IPS-15b (cell line): ENCODE data around the gene HCN1.

Experiments used
- H3K27me3 ChIP-seq: one replicate; pipeline ENCODE4 v1.6.1; 2013; ENCODE audit warnings: low read length; ENCODE audit not compliant: control insufficient read depth, insufficient read depth
- H3K36me3 ChIP-seq: one replicate; pipeline ENCODE4 v1.6.1; 2013; ENCODE audit warnings: low read length; ENCODE audit not compliant: control insufficient read depth, insufficient read depth
- H3K4me1 ChIP-seq: one replicate; pipeline ENCODE4 v1.6.1; 2013; ENCODE audit warnings: mild to moderate bottlenecking, low read length; ENCODE audit not compliant: control insufficient read depth, insufficient read depth
- H3K4me3 ChIP-seq: one replicate; pipeline ENCODE4 v1.5.1; 2013; ENCODE audit warnings: low read depth, low read length
- H3K9ac ChIP-seq: one replicate; pipeline ENCODE4 v1.6.1; 2013; ENCODE audit warnings: low read depth, mild to moderate bottlenecking, low read length
- H3K9me3 ChIP-seq: one replicate; pipeline ENCODE4 v1.6.1; 2013; ENCODE audit warnings: mild to moderate bottlenecking, low read length; ENCODE audit not compliant: control insufficient read depth, insufficient read depth

HCN1 gene

DNA sequence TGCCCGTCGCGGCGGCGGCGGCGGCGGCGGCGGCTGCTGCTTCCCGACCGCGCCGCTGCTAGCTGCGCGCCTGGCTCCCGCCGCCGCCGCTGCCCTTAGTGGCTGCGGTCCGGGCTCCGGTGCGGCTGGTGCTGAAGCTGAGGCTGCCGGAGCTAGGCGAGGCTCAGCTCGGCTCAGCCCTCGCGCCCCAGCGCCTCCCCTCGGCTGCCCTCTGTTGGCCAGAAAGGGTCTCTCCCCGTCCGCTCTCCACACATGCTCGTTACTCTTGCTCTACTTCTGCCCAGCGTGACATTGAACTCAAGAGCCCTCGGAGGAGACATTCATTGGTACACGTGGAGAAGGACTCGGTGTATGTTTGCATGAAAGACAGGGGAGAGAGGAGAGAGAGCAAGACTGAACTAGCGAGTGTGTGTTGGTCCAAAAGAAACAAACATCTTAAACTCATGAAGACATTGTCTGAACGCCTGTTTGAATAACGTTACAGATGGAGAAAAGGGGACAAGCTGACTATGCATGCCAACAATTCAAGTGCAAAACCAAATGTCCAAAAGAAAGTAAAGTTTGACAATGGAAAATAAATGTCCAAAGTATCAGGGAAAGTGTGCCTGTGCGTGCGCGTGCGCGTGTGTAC lies at the start of gene HCN1:
TSS of gene HCN1 (minus strand) at position 175 of the 631 bp plus-strand sequence.
- Histone ChIP-seq H3K4me3 (peak within 1 kb of the TSS; percentile 54), H3K9ac (no peak within 1 kb of the TSS)

DNA sequence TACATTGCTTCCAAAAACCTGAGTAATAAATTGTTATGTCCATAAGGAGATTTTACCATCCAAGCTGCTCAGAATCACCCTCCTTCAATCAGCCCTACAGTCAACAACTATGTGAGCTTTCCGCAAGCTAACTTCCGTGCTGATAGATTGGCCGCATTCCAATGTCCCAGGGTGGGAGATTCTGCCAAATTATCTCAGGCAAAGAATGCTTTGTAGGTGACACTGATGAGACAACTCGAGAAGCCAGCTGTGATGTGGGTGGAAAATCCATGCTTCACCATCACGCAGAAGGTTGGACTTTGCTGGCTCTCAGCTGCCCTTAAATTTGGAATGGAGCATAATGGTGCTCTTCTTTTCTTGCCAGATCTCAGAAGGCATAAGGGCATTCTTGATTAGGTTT lies 44.9 kb upstream of the HCN1 start:
- no peaks in the 10 kb centered on the region for H3K9me3 ChIP-seq

More for the DNA sequence above, at the start of gene HCN1:
- H3K4me1 ChIP-seq, result peaks cover 2% of the 10 kb centered on the region
- no peaks in the 10 kb centered on the region for H3K9me3 ChIP-seq
- H3K27me3 ChIP-seq, result peaks cover 13% of the 10 kb centered on the region
- H3K36me3 ChIP-seq, result no peaks in the 10 kb centered on the region

DNA sequence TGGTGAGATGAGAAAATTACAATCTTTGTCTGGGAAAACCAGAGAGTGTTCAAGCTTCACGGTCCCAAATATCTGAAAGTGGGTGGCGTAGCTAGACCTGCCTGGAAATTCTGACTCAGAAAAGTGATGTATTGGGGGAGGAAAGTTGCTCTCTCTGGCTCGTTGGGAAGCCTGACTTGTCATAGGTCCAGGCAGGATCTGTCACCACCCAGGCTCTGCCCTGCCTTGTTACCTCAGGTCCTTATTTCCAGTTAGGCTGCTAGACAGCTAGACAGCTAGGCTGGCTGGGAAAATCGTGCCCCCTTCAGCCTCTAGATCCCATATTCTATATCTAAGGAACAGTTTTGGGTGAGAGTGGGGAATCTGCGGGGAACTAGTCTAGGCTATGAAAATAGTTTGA lies 41.0 kb upstream of the HCN1 start:
- Histone ChIP-seq H3K36me3 (no peaks in the 10 kb centered on the region), H3K4me3 (no peak overlapping the region), H3K9ac (no peak overlapping the region), H3K9me3 (no peaks in the 10 kb centered on the region), H3K4me1 (no peaks in the 10 kb centered on the region), H3K27me3 (no peaks in the 10 kb centered on the region)

More for the DNA sequence above, 44.9 kb upstream of the HCN1 start:
- Histone ChIP-seq H3K27me3 (no peaks in the 10 kb centered on the region), H3K9ac (no peak overlapping the region), H3K4me3 (no peak overlapping the region), H3K36me3 (no peaks in the 10 kb centered on the region), H3K4me1 (no peaks in the 10 kb centered on the region)

DNA sequence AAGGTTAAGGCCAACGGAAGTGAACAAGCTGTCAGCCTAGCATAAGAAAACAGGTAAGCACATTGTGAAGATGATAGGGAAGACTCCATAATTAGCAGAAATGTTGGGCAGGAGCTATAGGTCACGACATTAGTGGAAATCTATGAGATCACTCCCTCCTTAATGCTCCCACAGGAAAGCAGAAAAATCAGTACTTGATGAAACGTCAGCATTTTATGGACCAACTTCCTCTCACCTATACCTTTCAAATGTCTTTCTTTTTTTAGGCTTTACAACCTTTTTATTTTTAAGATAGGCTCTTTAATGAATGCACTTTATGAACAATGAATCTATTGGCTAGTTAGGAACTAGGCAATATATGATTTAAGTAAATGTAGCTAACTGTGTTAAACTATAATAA lies 29.4 kb upstream of the HCN1 start:
- Histone ChIP-seq H3K4me1 (no peaks in the 10 kb centered on the region), H3K36me3 (no peaks in the 10 kb centered on the region), H3K9ac (no peak overlapping the region), H3K27me3 (no peaks in the 10 kb centered on the region), H3K9me3 (no peaks in the 10 kb centered on the region), H3K4me3 (no peak overlapping the region)

DNA sequence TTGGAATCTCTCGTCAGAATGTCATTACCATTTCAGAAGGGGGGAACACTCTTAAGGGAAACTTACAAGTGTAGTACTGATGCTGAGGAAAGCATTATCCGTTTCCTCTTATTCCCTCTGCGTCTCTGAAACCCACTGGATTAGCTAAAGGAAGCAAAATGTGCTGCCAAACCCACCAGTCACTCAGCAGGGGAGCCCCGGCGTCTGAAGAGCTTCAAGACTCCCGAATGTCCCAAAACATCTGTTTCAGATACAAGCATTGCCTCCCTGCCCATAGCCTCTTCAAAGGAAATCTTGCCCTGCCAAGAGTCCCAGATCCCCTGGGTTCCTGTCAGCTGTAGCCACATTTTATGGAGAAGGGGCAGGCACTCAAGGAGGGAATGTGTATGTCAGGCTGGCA lies 1.0 kb upstream of the HCN1 start:
- H3K36me3 ChIP-seq, result no peaks in the 10 kb centered on the region
- no peak overlapping the region for H3K4me3 ChIP-seq
- H3K9ac ChIP-seq, result no peak overlapping the region
- H3K27me3 ChIP-seq, result peaks cover 13% of the 10 kb centered on the region
- peaks cover 2% of the 10 kb centered on the region for H3K4me1 ChIP-seq
- no peaks in the 10 kb centered on the region for H3K9me3 ChIP-seq

DNA sequence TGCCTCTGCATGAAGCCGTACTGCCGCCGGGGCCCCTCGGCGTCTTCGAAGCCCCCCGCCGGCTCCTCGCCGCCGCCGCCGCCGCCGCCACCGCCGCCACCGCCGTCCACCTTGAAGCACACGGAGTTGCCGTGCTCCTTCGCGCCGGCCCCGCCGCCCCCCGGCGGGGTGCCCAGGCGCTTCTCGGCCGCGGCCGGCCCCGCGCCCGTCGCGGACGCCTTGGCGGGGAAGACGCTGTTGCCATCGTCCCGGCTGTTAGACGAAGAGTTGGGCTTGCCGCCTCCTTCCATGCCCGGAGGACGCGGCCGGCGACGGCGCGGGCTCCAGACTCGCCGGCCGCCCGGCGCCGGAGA lies 400 bp downstream of the HCN1 start:
- H3K36me3 ChIP-seq, result no peaks in the 10 kb centered on the region
- peak overlapping the region; percentile 37 for H3K4me3 ChIP-seq

DNA sequence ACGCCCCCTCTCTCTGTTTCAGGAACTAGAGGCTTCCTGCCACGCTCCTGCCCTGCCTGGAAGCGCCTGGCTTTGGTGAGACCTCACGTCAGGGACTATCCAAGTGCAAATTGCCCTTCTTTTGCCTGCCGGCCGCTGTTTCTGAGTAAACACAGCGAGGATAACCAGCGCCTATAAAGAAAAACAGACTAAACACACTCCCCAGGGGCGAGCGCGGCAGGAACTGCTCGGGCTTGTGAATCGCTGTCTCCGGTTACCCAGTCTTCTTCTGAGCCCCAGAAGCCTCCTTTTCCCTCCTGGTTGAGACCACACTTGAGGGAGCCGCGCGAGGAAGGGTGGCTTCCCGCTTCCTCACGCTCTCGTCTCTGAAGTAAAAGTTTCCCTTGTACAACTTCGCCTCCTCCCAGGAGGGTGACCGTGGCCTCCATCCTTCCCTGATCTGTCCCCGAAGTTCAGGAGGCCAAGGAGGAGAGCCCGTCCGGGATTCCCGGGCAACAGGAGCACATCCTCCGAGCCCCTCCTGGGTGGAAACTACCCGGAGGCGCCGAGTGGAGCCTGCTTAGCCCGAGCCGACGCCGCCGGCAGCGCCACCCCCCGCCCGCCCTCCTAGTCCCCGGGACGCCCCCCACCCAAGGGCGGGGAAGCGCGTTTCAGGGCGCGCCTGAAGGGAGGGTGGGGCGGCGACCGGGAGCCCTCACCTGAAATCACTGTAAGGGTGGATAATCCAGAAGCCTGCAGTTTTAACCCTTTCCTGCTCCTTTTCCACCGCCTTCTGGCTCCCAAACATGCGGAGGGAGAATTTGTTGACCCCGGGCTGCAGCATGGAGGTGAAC lies 993 bp downstream of the HCN1 start:
- peak overlapping the region; percentile 54 for H3K4me3 ChIP-seq
- no peaks in the 10 kb centered on the region for H3K36me3 ChIP-seq
- H3K9ac ChIP-seq, result no peak overlapping the region
- H3K4me1 ChIP-seq, result peaks cover 2% of the 10 kb centered on the region
- no peaks in the 10 kb centered on the region for H3K9me3 ChIP-seq
- peaks cover 13% of the 10 kb centered on the region for H3K27me3 ChIP-seq

More for the DNA sequence above, 400 bp downstream of the HCN1 start:
- Histone ChIP-seq H3K27me3 (peaks cover 13% of the 10 kb centered on the region), H3K4me1 (peaks cover 2% of the 10 kb centered on the region), H3K9me3 (no peaks in the 10 kb centered on the region), H3K9ac (no peak overlapping the region)

DNA sequence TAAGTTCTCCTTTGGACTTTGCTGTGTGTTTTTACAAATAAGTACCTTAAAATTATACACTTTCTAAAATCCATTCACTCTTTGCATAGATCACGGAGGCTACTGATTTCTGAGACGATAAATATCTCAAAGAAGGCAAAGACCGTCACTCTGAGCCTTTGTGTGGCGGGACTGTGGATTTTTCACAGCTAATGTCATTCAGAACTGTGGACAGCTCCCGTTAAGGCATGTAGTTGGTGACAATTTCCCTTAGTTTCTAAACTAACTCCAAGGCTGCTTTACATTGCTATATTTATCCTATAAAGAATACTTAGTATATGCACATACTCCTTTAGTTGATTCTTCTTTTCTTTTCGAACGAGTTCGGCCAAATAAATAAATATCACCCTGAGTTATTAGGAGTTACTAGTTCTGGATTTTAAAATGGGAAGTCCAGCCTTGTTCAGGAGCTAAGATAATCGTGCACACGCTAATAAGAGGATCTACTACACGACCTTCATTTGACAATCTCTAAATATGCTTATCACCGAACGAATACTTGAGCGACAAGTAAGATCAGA lies 1.8 kb downstream of the HCN1 start:
- no peak overlapping the region for H3K9ac ChIP-seq
- H3K4me3 ChIP-seq, result peak overlapping the region; percentile 54
- peaks cover 13% of the 10 kb centered on the region for H3K27me3 ChIP-seq
- peaks cover 2% of the 10 kb centered on the region for H3K4me1 ChIP-seq
- no peaks in the 10 kb centered on the region for H3K36me3 ChIP-seq
- H3K9me3 ChIP-seq, result no peaks in the 10 kb centered on the region

DNA sequence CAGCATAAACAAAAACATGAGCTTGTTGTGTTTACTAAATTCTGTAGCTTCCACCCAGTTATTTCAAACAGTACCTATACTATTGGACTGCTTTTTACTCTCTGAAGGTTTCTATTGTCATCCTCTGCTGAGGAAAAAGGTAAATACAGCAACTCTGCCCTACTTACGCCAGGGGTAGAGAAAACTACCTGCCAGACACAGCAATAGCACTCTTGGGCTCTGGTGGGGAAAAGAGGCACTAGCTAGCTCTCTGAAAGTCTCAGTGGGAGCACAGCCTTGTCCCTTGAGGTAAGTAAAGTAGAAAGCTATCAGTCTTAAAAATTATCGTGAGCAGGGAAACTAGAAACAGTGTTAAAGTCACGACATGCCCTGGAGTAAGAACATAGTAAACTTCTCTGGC lies 3.7 kb downstream of the HCN1 start:
- peaks cover 12% of the 10 kb centered on the region for H3K27me3 ChIP-seq
- peaks cover 2% of the 10 kb centered on the region for H3K4me1 ChIP-seq
- H3K36me3 ChIP-seq, result no peaks in the 10 kb centered on the region
- no peak overlapping the region for H3K4me3 ChIP-seq
- H3K9me3 ChIP-seq, result no peaks in the 10 kb centered on the region
- H3K9ac ChIP-seq, result no peak overlapping the region

DNA sequence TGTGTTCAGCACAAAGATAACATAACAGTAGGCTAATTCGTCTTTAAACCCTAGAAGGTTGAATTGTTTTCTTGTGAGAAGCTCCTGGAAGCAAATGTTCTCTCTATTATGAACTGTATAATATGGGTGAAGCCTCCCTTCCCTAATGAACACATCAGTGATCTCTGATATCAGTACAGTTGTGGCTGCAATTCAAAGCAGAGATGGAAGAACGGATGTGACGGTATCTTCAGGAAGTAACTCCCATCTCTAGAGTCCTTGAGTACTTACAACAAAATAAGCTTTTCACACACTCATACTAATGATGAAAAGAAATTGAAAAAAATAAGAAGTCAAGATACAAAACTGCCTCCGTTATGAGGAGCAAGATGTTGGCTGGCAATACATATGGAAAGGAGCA lies 4.5 kb downstream of the HCN1 start:
- H3K36me3 ChIP-seq, result no peaks in the 10 kb centered on the region
- no peaks in the 10 kb centered on the region for H3K4me1 ChIP-seq
- H3K27me3 ChIP-seq, result peaks cover 5% of the 10 kb centered on the region
- H3K9ac ChIP-seq, result no peak overlapping the region
- H3K9me3 ChIP-seq, result no peaks in the 10 kb centered on the region
- H3K4me3 ChIP-seq, result no peak overlapping the region

DNA sequence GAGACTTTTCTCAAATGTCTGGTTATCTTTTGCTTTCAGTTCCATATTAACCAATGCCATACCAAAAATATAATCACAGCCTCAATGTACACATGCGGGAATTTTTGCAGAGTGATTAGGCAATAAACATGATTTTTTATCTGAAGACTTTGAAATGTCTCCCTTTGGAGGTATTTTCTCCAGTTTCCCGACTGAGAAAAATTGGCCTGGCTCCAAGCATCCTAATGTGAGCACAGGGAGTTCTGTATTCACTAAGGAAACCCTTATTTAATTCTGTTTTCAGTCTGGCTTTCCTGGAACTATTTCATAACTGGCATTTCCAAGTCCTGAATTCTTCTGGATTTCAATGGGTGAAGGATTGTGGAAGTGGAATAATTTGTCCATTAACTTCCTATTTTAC lies 8.5 kb downstream of the HCN1 start:
- Histone ChIP-seq H3K36me3 (no peaks in the 10 kb centered on the region), H3K27me3 (no peaks in the 10 kb centered on the region), H3K4me1 (no peaks in the 10 kb centered on the region), H3K4me3 (no peak overlapping the region), H3K9ac (no peak overlapping the region), H3K9me3 (no peaks in the 10 kb centered on the region)

DNA sequence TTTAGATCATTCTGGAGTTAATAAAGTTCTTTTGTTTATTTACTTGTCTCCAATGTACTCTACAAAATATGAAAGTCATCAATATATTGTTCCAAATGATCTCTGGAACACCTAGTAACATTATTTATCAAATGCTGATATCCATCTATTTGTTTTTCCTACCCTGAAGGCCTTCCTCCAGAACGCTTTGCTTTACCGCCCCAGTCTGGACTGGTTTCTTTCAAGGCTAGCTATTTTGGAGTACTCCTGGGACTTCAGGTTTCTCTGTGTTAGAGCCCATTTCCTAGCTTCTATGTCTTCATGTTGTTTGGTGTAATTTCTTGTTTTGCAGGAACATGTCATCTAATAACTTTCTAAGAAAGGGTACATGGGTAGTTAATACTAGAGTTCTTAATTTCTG lies 9.6 kb downstream of the HCN1 start:
- H3K9me3 ChIP-seq, result no peaks in the 10 kb centered on the region

More for the DNA sequence above, 9.6 kb downstream of the HCN1 start:
- no peaks in the 10 kb centered on the region for H3K4me1 ChIP-seq
- H3K27me3 ChIP-seq, result no peaks in the 10 kb centered on the region
- H3K36me3 ChIP-seq, result no peaks in the 10 kb centered on the region
- no peak overlapping the region for H3K9ac ChIP-seq
- no peak overlapping the region for H3K4me3 ChIP-seq
